ENCODE results near the gene LTO1. TPM values are rescaled to one million over a fixed set of nuclear protein-coding genes. Genes with fewer than 3 reads are reported as not detected.

The LTO1 gene
- total and polyA plus RNA-seq, 2 of the 13 experiments (the other 11 are each of a cell fraction or from before 2014, with no cell fraction given), result 11.8 to 15.0 TPM

DNA sequence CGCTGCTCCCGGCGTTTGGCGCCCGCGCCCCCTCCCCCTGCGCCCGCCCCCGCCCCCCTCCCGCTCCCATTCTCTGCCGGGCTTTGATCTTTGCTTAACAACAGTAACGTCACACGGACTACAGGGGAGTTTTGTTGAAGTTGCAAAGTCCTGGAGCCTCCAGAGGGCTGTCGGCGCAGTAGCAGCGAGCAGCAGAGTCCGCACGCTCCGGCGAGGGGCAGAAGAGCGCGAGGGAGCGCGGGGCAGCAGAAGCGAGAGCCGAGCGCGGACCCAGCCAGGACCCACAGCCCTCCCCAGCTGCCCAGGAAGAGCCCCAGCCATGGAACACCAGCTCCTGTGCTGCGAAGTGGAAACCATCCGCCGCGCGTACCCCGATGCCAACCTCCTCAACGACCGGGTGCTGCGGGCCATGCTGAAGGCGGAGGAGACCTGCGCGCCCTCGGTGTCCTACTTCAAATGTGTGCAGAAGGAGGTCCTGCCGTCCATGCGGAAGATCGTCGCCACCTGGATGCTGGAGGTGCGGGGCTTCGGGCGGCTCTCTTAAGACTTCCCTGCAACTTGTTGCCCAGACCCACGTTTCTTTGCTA lies 34.1 kb downstream of the LTO1 start, which contains the start of gene CCND1 (continued):
- TF ChIP-seq ZNF879 (CRISPR knock-in tag; IDR thresholded peaks at IDR 0.05), result no peak
- no peak for TF ChIP-seq SMARCE1 (IDR thresholded peaks at IDR 0.05; ENCODE audit: borderline replicate concordance)
- TF ChIP-seq MTF1 (CRISPR knock-in tag; IDR thresholded peaks at IDR 0.05), result no peak
- TF ChIP-seq ZNF33B (CRISPR knock-in tag; IDR thresholded peaks at IDR 0.05), result peak; percentile 19; the same call in 1 of the 2 replicates
- TF ChIP-seq YEATS2 (CRISPR knock-in tag; IDR thresholded peaks at IDR 0.05; ENCODE audit: borderline replicate concordance), result no peak; the same call in 1 of the 2 replicates
- TF ChIP-seq GPN1 (CRISPR knock-in tag; IDR thresholded peaks at IDR 0.05; ENCODE audit: borderline replicate concordance), result no peak
- no peak for TF ChIP-seq ZNF607 (CRISPR knock-in tag; IDR thresholded peaks at IDR 0.05; ENCODE audit: borderline replicate concordance)
- TF ChIP-seq ZNF883 (CRISPR knock-in tag; IDR thresholded peaks at IDR 0.05; ENCODE audit: not compliant biosample characterization), result peak; percentile 50
- TF ChIP-seq, protein P1, sequence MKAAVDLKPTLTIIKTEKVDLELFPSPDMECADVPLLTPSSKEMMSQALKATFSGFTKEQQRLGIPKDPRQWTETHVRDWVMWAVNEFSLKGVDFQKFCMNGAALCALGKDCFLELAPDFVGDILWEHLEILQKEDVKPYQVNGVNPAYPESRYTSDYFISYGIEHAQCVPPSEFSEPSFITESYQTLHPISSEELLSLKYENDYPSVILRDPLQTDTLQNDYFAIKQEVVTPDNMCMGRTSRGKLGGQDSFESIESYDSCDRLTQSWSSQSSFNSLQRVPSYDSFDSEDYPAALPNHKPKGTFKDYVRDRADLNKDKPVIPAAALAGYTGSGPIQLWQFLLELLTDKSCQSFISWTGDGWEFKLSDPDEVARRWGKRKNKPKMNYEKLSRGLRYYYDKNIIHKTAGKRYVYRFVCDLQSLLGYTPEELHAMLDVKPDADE (CRISPR knock-in tag; IDR thresholded peaks at IDR 0.05), result peak; percentile 67; the same call in 1 of the 2 replicates
- TF ChIP-seq ZNF333 (CRISPR knock-in tag; IDR thresholded peaks at IDR 0.05; ENCODE audit: borderline replicate concordance), result no peak
- no peak for TF ChIP-seq ZNF709 (CRISPR knock-in tag; IDR thresholded peaks at IDR 0.05)
- peak; percentile 69; the same call in 1 of the 2 replicates for TF ChIP-seq GFI1 (CRISPR knock-in tag; IDR thresholded peaks at IDR 0.05; ENCODE audit: borderline replicate concordance)
- 0 out of 2 replicates have a peak, but pooled peaks have one; percentile 24 for TF ChIP-seq CBX5 (CRISPR knock-in tag; IDR thresholded peaks at IDR 0.05; ENCODE audit: borderline replicate concordance)
- TF ChIP-seq FOXP1 (IDR thresholded peaks at IDR 0.05), result no peak
- TF ChIP-seq FOXP1 (CRISPR knock-in tag; IDR thresholded peaks at IDR 0.05), result peak; percentile 46
- no peak for TF ChIP-seq U2AF2 (IDR thresholded peaks at IDR 0.05; ENCODE audit: low read depth, low read length)
- TF ChIP-seq, protein P2, sequence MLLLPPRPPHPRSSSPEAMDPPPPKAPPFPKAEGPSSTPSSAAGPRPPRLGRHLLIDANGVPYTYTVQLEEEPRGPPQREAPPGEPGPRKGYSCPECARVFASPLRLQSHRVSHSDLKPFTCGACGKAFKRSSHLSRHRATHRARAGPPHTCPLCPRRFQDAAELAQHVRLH (CRISPR knock-in tag; IDR thresholded peaks at IDR 0.05; ENCODE audit: borderline replicate concordance, low read depth), result no peak
- no peak for TF ChIP-seq SSRP1 (CRISPR knock-in tag; IDR thresholded peaks at IDR 0.05)
- TF ChIP-seq ZNF891 (CRISPR knock-in tag; IDR thresholded peaks at IDR 0.05), result no peak
- no peak for TF ChIP-seq ZNF562 (CRISPR knock-in tag; IDR thresholded peaks at IDR 0.05; ENCODE audit: borderline replicate concordance)
- no peak for TF ChIP-seq ZNF34 (CRISPR knock-in tag; IDR thresholded peaks at IDR 0.05; ENCODE audit: borderline replicate concordance)
- TF ChIP-seq CBX1 (IDR thresholded peaks at IDR 0.05; ENCODE audit: low read depth), result no peak
- peak; percentile 92 for TF ChIP-seq ZNF558 (CRISPR knock-in tag; IDR thresholded peaks at IDR 0.05; ENCODE audit: borderline replicate concordance)
- no peak for TF ChIP-seq ZNF431 (CRISPR knock-in tag; IDR thresholded peaks at IDR 0.05; ENCODE audit: borderline replicate concordance, low read depth)
- TF ChIP-seq ZNF766 (CRISPR knock-in tag; IDR thresholded peaks at IDR 0.05; ENCODE audit: borderline replicate concordance), result peak; percentile 81; the same call in 1 of the 2 replicates
- TF ChIP-seq NR3C1 (CRISPR knock-in tag; IDR thresholded peaks at IDR 0.05), result no peak
- TF ChIP-seq MED8 (CRISPR knock-in tag; IDR thresholded peaks at IDR 0.05; ENCODE audit: insufficient replicate concordance), result no peak
- TF ChIP-seq, protein P3, sequence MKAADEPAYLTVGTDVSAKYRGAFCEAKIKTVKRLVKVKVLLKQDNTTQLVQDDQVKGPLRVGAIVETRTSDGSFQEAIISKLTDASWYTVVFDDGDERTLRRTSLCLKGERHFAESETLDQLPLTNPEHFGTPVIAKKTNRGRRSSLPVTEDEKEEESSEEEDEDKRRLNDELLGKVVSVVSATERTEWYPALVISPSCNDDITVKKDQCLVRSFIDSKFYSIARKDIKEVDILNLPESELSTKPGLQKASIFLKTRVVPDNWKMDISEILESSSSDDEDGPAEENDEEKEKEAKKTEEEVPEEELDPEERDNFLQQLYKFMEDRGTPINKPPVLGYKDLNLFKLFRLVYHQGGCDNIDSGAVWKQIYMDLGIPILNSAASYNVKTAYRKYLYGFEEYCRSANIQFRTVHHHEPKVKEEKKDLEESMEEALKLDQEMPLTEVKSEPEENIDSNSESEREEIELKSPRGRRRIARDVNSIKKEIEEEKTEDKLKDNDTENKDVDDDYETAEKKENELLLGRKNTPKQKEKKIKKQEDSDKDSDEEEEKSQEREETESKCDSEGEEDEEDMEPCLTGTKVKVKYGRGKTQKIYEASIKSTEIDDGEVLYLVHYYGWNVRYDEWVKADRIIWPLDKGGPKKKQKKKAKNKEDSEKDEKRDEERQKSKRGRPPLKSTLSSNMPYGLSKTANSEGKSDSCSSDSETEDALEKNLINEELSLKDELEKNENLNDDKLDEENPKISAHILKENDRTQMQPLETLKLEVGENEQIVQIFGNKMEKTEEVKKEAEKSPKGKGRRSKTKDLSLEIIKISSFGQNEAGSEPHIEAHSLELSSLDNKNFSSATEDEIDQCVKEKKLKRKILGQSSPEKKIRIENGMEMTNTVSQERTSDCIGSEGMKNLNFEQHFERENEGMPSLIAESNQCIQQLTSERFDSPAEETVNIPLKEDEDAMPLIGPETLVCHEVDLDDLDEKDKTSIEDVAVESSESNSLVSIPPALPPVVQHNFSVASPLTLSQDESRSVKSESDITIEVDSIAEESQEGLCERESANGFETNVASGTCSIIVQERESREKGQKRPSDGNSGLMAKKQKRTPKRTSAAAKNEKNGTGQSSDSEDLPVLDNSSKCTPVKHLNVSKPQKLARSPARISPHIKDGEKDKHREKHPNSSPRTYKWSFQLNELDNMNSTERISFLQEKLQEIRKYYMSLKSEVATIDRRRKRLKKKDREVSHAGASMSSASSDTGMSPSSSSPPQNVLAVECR (CRISPR knock-in tag; IDR thresholded peaks at IDR 0.05; ENCODE audit: borderline replicate concordance), result peak; percentile 81; the same call in 1 of the 2 replicates

Measured in HepG2 (cell line).